Parathyroid adenoma (tissue), 2 donors: Measurements from ENCODE around the gene DLX3.

Experiments
- H2AFZ ChIP-seq: fragments of 300-600 bp; sonication (generic); one replicate; pipeline ENCODE4 v1.7.0; 2017; ENCODE audit warnings: antibody characterized with exemption, mild to moderate bottlenecking
- H3K27ac ChIP-seq: fragments of 300-600 bp; sonication (generic); one replicate; pipeline ENCODE4 v1.7.0; 2017
- H3K27me3 ChIP-seq: fragments of 300-600 bp; sonication (generic); one replicate; pipeline ENCODE4 v1.7.0; 2017; ENCODE audit warnings: low read length; ENCODE audit not compliant: control insufficient read depth, insufficient read depth
- H3K36me3 ChIP-seq: fragments of 300-600 bp; sonication (generic); one replicate; pipeline ENCODE4 v1.7.0; 2017; ENCODE audit warnings: low read length; ENCODE audit not compliant: control insufficient read depth, insufficient read depth
- H3K4me1 ChIP-seq: fragments of 300-600 bp; sonication (generic); one replicate; pipeline ENCODE4 v1.7.0; 2017; ENCODE audit warnings: control low read depth
- H3K4me2 ChIP-seq: fragments of 300-600 bp; sonication (generic); one replicate; pipeline ENCODE4 v1.7.0; 2017; ENCODE audit warnings: low read length
- H3K4me3 ChIP-seq: fragments of 300-600 bp; sonication (generic); one replicate; pipeline ENCODE4 v1.7.0; 2017; ENCODE audit warnings: low read depth, low read length
- H3K79me2 ChIP-seq: fragments of 300-600 bp; sonication (generic); one replicate; pipeline ENCODE4 v1.7.0; 2017; ENCODE audit warnings: control low read depth
- H3K9ac ChIP-seq: fragments of 300-600 bp; sonication (generic); one replicate; pipeline ENCODE4 v1.7.0; 2017; ENCODE audit warnings: mild to moderate bottlenecking
- H3K9me3 ChIP-seq: fragments of 300-600 bp; sonication (generic); one replicate; pipeline ENCODE4 v1.7.0; 2017; ENCODE audit warnings: low read length; ENCODE audit not compliant: control insufficient read depth
- TF ChIP-seq, protein P1 (sequence below): fragments of 300-600 bp; sonication (generic); IDR thresholded peaks from one replicate; pipeline ENCODE4 v1.7.0; 2017; ENCODE audit warnings: antibody characterized with exemption, mild to moderate bottlenecking
- donor health status: primary hyperparathyroidism.

Gene DLX3

GRCh38 chr17:49963626-49964302 is 31.3 kb downstream of the DLX3 start:
- Histone ChIP-seq H3K27me3 (peaks cover 2% of the 10 kb centered on the region), H3K27ac (no peak overlapping the region), H3K4me3 (no peak overlapping the region), H3K79me2 (no peaks in the 10 kb centered on the region), H3K36me3 (no peaks in the 10 kb centered on the region), H3K9me3 (no peaks in the 10 kb centered on the region), H3K4me2 (peak overlapping the region; percentile 23), H3K9ac (no peak overlapping the region), H3K4me1 (peaks cover 4% of the 10 kb centered on the region), H2AFZ (no peak overlapping the region)
- TF ChIP-seq, protein P1, sequence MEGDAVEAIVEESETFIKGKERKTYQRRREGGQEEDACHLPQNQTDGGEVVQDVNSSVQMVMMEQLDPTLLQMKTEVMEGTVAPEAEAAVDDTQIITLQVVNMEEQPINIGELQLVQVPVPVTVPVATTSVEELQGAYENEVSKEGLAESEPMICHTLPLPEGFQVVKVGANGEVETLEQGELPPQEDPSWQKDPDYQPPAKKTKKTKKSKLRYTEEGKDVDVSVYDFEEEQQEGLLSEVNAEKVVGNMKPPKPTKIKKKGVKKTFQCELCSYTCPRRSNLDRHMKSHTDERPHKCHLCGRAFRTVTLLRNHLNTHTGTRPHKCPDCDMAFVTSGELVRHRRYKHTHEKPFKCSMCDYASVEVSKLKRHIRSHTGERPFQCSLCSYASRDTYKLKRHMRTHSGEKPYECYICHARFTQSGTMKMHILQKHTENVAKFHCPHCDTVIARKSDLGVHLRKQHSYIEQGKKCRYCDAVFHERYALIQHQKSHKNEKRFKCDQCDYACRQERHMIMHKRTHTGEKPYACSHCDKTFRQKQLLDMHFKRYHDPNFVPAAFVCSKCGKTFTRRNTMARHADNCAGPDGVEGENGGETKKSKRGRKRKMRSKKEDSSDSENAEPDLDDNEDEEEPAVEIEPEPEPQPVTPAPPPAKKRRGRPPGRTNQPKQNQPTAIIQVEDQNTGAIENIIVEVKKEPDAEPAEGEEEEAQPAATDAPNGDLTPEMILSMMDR, result no peak

- H3K36me3 ChIP-seq, result no peaks in the 10 kb centered on the region
- TF ChIP-seq, protein P1, result no peak
- no peak overlapping the region for H3K27ac ChIP-seq
- H3K27me3 ChIP-seq, result peaks cover 2% of the 10 kb centered on the region
- no peaks in the 10 kb centered on the region for H3K9me3 ChIP-seq
- peaks cover 2% of the 10 kb centered on the region for H3K4me1 ChIP-seq
- H3K4me2 ChIP-seq, result no peak overlapping the region
- no peak overlapping the region for H2AFZ ChIP-seq
- no peak overlapping the region for H3K9ac ChIP-seq
- no peak overlapping the region for H3K4me3 ChIP-seq
- H3K79me2 ChIP-seq, result no peaks in the 10 kb centered on the region
These were observed 31.8 kb downstream of the DLX3 start for GRCh38 chr17:49963309-49963625.

DNA sequence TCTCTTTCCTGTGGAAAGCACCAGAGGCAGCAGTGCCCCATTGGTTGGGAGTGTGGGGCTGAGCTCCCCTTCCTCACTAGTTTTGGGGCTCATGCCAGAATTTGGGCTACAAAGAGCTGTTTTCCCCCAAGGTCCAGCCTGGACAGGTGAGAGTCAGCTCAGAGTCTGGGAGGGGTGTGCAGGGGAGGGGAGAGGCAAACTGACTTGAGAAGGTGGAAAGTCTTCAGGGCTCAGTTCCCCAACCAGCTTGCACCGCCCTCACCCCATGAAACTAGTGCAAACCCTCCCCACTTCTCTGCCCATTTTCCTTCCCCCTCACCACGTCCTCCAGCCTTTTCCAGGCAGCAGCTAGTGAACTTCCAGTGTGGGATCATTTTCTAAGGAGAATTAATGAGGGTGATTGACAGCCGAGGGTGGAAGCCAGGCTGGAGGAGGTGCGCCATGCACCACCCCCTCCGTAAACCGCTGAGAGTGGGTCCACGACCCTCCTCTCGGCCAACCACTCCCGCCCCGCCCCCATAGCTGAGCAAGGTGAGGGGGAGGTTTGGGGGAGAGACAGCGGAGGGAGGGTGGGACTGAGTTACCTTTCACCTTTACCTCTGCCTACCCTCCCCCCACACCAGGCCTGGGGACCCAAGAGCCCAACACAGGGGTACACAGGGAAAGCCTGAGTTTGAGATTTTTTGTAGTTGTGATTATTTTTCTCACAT is 32.3 kb downstream of the DLX3 start:
- H3K79me2 ChIP-seq, result no peaks in the 10 kb centered on the region
- H3K27me3 ChIP-seq, result peaks cover 2% of the 10 kb centered on the region
- H3K4me2 ChIP-seq, result no peak overlapping the region
- H3K9ac ChIP-seq, result no peak overlapping the region
- no peak overlapping the region for H3K4me3 ChIP-seq
- TF ChIP-seq, protein P1, result no peak
- no peak overlapping the region for H2AFZ ChIP-seq
- H3K9me3 ChIP-seq, result no peaks in the 10 kb centered on the region
- H3K4me1 ChIP-seq, result peaks cover 2% of the 10 kb centered on the region
- no peak overlapping the region for H3K27ac ChIP-seq
- H3K36me3 ChIP-seq, result no peaks in the 10 kb centered on the region

- TF ChIP-seq, protein P1, result no peak
- peaks cover 2% of the 10 kb centered on the region for H3K4me1 ChIP-seq
- no peaks in the 10 kb centered on the region for H3K79me2 ChIP-seq
- no peak overlapping the region for H3K27ac ChIP-seq
- no peak overlapping the region for H3K4me2 ChIP-seq
- H2AFZ ChIP-seq, result no peak overlapping the region
- H3K36me3 ChIP-seq, result no peaks in the 10 kb centered on the region
- H3K9me3 ChIP-seq, result no peaks in the 10 kb centered on the region
- no peak overlapping the region for H3K9ac ChIP-seq
- no peaks in the 10 kb centered on the region for H3K27me3 ChIP-seq
- H3K4me3 ChIP-seq, result no peak overlapping the region
These were observed 35.7 kb downstream of the DLX3 start for GRCh38 chr17:49959183-49959935.
